ENCODE data around the gene LRRC75A. TPM values are rescaled to one million over a fixed set of nuclear protein-coding genes. Genes with fewer than 3 reads are reported as not detected.
A peak's percentile ranks its signal among the peaks of the same experiment; 100 is the strongest.

Gene LRRC75A
- total and polyA plus RNA-seq, 2 of the 8 experiments (the other 6 are each of a cell fraction or from before 2014, with no cell fraction given): 9.7 to 9.9 TPM

- TF ChIP-seq, protein P1, sequence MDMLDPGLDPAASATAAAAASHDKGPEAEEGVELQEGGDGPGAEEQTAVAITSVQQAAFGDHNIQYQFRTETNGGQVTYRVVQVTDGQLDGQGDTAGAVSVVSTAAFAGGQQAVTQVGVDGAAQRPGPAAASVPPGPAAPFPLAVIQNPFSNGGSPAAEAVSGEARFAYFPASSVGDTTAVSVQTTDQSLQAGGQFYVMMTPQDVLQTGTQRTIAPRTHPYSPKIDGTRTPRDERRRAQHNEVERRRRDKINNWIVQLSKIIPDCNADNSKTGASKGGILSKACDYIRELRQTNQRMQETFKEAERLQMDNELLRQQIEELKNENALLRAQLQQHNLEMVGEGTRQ (IDR thresholded peaks at IDR 0.05; ENCODE audit: low read length): peak; percentile 90
- TF ChIP-seq, protein P2, sequence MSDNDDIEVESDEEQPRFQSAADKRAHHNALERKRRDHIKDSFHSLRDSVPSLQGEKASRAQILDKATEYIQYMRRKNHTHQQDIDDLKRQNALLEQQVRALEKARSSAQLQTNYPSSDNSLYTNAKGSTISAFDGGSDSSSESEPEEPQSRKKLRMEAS (IDR thresholded peaks at IDR 0.05): peak; percentile 80
- no peak for TF ChIP-seq SIRT6 (IDR thresholded peaks at IDR 0.05; ENCODE audit: low read length)
- no peak for TF ChIP-seq JUN (IDR thresholded peaks at IDR 0.05; ENCODE audit: low read depth, low read length)
- no peak for TF ChIP-seq ZNF274 (IDR thresholded peaks at IDR 0.05; ENCODE audit: borderline replicate concordance, extremely low read depth, low read length)
- TF ChIP-seq NANOG (IDR thresholded peaks at IDR 0.05; ENCODE audit: insufficient read depth, low read depth, low read length, poor library complexity, severe bottlenecking): no peak
- peak; percentile 97 for TF ChIP-seq POLR2AphosphoS5 (IDR thresholded peaks at IDR 0.05; ENCODE audit: low read depth, low read length)
- TF ChIP-seq SP1 (IDR thresholded peaks at IDR 0.05; ENCODE audit: low read depth, low read length): peak; percentile 89
- peak; percentile 58 for TF ChIP-seq CHD2 (IDR thresholded peaks at IDR 0.05; ENCODE audit: low read length)
- peak; percentile 99 for TF ChIP-seq TAF1 (IDR thresholded peaks at IDR 0.05; ENCODE audit: low read depth, low read length)
- TF ChIP-seq, protein P3, sequence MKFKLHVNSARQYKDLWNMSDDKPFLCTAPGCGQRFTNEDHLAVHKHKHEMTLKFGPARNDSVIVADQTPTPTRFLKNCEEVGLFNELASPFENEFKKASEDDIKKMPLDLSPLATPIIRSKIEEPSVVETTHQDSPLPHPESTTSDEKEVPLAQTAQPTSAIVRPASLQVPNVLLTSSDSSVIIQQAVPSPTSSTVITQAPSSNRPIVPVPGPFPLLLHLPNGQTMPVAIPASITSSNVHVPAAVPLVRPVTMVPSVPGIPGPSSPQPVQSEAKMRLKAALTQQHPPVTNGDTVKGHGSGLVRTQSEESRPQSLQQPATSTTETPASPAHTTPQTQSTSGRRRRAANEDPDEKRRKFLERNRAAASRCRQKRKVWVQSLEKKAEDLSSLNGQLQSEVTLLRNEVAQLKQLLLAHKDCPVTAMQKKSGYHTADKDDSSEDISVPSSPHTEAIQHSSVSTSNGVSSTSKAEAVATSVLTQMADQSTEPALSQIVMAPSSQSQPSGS (IDR thresholded peaks at IDR 0.05; ENCODE audit: low read length): no peak
- TF ChIP-seq PHF8 (conservative IDR thresholded peaks at IDR 0.05; ENCODE audit: low read depth, low read length): peak; percentile 82
- TF ChIP-seq TEAD4 (IDR thresholded peaks at IDR 0.05; ENCODE audit: low read depth, low read length): 0 out of 2 replicates have a peak, but pooled peaks have one; percentile 24
- TF ChIP-seq SP2 (IDR thresholded peaks at IDR 0.05; ENCODE audit: low read length): no peak
- TF ChIP-seq, protein P4, sequence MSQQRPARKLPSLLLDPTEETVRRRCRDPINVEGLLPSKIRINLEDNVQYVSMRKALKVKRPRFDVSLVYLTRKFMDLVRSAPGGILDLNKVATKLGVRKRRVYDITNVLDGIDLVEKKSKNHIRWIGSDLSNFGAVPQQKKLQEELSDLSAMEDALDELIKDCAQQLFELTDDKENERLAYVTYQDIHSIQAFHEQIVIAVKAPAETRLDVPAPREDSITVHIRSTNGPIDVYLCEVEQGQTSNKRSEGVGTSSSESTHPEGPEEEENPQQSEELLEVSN (IDR thresholded peaks at IDR 0.05): peak; percentile 40; the same call in 1 of the 2 replicates
- peak; percentile 25; the same call in 1 of the 2 replicates for TF ChIP-seq TCF12 (IDR thresholded peaks at IDR 0.05; ENCODE audit: low read depth, low read length)
- peak; percentile 84 for TF ChIP-seq YY1 (IDR thresholded peaks at IDR 0.05; ENCODE audit: low read depth, low read length)
- TF ChIP-seq SRF (IDR thresholded peaks at IDR 0.05; ENCODE audit: low read depth, low read length): no peak
- 0 out of 2 replicates have a peak, but pooled peaks have one; percentile 31 for TF ChIP-seq ATF3 (IDR thresholded peaks at IDR 0.05; ENCODE audit: insufficient read depth, low read depth, low read length)
- TF ChIP-seq RAD21 (IDR thresholded peaks at IDR 0.05 in 1 of 2, conservative IDR thresholded peaks at IDR 0.05 in 1 of 2; ENCODE audit: low read depth in 2 of 2, low read length in 2 of 2): peak in 1 of 2 experiments; percentile 8; a peak in 1 of 4 replicates
Measured at GRCh38 chr17:16438557-16439302, 53.3 kb downstream of the LRRC75A start (continued).

Measured in H1 (cell line).